HG03378 (cell line): Measurements from ENCODE around the gene SMIM7.

ENCODE experiments used
- ATAC-seq: cut with Tn5 transposase; IDR thresholded peaks from one replicate; pipeline ENCODE4 v1.9.1; 2021; ENCODE audit warnings: mild to moderate bottlenecking, moderate library complexity; ENCODE audit not compliant: unreplicated experiment

Gene SMIM7

DNA sequence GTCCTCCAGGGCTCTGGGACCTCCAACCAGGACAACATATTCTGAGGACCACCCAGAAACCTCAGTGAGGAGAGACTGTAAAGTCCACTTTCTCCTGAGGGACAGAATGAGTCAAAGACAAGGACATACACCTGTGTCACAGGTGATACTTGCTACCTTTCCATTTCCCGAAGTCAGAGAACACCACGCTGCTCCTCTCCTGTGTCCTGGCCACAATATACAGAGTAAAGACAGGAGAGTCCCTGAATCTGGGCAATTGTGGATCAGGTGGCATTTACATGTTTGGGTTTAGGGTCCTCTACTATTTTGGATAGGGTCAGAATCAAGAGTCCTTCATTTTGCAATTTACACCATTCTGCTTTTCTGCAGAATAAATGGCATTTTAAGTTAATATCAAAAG, 36.9 kb downstream of the SMIM7 start:
- ATAC-seq, result no peak

- no peak for ATAC-seq
These were observed 38.7 kb downstream of the SMIM7 start for GRCh38 chr19:16621165-16621800.

GRCh38 chr19:16620584-16620983, 39.4 kb downstream of the SMIM7 start:
- no peak for ATAC-seq

GRCh38 chr19:16620018-16620417, 39.9 kb downstream of the SMIM7 start:
- ATAC-seq, result no peak

DNA sequence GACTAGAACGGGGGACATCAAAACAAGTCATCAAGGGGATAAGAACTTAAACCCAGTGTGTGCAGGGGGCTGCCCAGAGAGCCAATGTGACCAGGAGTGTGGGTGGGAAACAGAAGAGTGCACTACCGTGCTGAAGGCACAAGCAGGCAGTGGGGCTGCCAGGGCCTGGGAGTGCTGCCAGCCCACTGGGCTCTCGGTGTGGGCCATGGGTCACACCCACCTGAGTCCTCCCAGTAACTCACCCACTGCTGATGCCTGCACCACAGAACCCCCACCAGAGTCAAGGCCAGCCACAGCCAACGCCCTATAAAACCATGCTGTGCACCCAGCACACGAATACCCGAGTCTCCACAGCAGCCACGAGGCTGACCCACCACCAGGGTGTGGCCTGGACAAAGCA, 40.5 kb downstream of the SMIM7 start:
- ATAC-seq, result no peak

- no peak for ATAC-seq
These were observed 41.7 kb downstream of the SMIM7 start for GRCh38 chr19:16618248-16618647.

DNA sequence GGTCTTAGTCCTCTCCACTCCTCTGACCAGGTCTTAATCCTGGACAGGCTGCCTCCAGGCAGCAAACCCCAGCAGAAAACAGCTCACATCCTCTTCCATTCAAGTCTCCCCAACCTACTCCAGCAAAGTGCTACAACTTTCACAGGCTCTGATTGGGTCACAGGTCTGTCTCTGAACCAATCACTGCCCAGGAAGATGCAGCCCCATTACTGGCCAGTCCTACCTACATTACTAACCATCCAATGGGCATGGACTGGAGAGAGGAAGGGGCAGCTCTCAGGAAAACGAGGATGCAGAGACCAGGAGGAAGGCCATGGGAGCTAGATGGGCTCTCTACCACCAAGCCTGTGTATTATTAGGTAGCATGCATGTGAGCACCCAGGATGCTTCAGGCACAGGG, 44.1 kb downstream of the SMIM7 start:
- no peak for ATAC-seq

- no peak for ATAC-seq
These were observed 45.0 kb downstream of the SMIM7 start for GRCh38 chr19:16614941-16615340.

GRCh38 chr19:16613841-16614240, 46.1 kb downstream of the SMIM7 start:
- no peak for ATAC-seq

DNA sequence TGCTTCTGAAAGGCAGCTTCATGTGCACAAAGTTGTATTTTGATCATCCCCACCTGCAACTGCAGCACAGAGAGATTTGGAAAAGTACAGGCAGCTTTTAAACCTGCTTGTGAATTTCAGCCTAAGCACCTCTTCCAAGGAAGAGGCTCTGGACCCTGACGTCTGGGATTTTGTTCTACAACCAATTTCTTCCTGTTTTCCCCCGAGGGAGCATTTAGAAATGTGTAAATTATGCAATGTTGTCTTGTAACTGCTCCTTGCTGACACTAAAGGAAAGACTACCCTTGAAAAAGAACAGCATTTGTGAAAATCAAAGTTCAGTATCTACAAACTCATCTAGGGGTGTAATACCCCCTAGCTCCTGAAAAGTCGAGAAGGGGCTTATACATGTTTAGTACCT, 47.3 kb downstream of the SMIM7 start:
- ATAC-seq, result no peak

- ATAC-seq, result no peak
These were observed 48.8 kb downstream of the SMIM7 start for GRCh38 chr19:16611121-16611520.

DNA sequence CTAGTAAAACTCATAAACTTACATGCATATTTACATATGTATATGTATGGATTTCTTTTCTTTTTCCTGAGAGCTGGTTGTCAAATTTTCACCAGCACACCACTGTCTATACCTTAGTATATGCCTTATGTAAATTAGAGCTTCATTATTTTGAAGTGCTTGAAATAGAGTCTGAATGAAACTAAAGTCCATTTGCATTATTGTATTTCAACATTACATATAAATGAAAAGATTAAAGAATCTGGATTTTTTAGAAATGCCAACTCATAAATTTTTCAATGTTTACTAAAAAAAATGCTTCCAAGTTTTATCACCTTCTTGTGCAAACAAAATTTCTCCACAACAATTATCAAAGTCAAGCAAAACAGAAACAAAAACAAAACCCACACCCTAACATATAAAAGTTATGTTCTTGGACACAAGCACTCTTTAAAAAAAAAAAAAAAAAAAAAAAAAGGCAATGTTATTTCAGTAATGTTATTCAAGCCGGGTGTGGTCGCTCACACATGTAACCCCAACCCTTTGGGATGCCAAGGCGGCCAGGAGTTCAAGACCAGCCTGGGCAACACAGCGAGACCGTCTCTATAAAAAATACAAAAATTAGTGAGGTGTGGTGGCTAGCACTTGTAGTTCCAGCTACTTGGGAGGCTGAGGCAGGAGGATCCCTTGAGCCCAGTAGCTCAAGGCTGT, 50.3 kb downstream of the SMIM7 start:
- ATAC-seq, result no peak

DNA sequence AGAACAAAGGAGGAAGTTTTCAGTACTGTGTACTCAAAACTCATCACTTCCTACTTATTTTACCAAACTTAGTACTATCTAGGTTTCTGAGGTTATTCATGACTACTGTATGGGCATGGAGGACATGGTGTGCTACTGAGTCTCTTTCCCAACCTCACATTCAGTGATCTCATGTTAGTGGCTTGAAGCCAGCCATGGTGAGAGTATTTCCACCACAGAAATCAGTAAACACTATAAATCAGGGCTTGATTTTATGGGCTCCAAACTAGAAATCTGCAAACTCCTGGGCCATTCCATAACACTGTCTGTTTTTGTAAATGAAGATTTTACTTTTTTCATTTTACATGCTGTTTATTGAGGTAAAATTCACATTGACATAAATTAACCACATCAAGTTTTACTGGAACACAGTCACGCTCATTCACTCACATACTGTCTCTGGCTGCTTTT, 51.6 kb downstream of the SMIM7 start:
- no peak for ATAC-seq

- no peak for ATAC-seq
These were observed 52.1 kb downstream of the SMIM7 start for GRCh38 chr19:16607819-16608218.

- ATAC-seq, result no peak
These were observed 54.4 kb downstream of the SMIM7 start for GRCh38 chr19:16605553-16605994.

DNA sequence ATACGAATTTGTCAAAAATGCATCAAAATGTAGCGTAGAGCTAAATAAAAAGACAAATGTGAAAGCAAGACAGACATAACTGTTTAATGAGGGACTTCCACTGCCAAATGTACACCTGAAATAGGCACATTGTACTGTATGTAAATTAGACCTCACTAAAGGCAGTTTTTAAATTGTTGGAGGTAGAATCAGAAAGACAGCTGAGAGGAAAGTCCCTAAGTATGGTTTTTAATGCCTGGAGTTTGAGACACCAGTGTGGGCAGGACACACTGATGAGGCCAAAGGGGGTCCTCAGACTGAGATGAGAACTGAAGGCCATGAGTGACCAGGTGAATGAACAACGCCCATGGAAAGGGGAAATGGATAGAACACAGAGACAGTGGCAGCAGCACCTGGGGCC, 54.8 kb downstream of the SMIM7 start:
- no peak for ATAC-seq

DNA sequence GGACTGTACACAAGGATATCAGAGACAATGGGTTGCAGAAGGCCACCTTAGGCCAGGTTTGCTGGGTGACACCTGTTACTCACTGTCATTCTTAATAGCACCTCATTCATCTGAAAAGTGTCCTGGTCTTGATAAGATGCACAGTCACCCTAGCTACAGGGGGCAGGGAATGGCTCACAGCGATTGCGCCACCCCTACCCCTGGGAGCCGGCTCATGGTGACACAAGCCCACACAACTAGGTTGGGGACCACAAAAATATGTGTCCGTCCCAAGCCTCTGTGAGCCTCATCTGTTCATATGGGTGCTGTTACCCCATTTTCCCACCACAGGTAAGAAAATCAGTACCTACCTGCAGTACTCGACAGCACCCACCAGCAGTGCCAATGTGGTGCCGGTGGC, 55.3 kb downstream of the SMIM7 start:
- ATAC-seq, result no peak

DNA sequence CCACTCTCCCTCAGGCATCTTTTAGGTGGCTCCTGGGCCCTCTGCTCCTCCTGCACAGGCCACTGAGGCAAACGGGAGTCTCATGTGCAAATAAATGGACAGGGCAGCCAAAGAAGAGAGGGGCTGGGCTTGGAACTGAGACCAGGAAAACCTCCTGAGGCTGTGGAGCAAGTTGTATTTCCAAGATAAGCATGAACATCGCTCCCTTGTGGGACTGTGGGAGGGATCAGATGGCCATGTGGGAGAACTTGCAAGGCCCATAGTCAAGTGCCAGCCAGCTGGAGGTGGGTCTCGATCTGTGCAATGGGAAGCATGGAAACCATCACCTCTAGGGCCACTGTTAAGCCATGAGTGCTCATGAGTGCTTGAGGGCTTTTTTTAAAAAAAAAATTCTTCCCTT, 56.9 kb downstream of the SMIM7 start:
- no peak for ATAC-seq

- no peak for ATAC-seq
These were observed 58.4 kb downstream of the SMIM7 start for GRCh38 chr19:16601378-16602052.

DNA sequence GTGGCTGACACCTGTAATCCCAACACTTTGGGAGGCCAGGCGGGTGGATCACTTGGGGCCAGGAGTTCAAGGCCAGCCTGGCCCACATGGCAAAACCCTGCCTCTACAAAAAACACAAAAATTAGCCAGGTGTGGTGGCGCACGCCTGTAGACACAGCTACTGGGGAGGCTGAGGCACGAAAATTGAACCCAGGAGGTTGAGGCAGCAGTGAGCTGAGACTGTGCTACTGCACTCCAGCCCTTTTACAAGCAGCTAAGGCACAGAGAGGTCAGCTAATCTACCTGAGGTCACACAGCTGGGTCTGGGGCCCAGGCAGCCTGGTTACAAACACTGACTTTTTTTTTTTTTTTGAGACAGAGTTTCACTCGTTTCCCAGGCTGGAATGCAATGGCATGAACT, 59.1 kb downstream of the SMIM7 start:
- ATAC-seq, result no peak

DNA sequence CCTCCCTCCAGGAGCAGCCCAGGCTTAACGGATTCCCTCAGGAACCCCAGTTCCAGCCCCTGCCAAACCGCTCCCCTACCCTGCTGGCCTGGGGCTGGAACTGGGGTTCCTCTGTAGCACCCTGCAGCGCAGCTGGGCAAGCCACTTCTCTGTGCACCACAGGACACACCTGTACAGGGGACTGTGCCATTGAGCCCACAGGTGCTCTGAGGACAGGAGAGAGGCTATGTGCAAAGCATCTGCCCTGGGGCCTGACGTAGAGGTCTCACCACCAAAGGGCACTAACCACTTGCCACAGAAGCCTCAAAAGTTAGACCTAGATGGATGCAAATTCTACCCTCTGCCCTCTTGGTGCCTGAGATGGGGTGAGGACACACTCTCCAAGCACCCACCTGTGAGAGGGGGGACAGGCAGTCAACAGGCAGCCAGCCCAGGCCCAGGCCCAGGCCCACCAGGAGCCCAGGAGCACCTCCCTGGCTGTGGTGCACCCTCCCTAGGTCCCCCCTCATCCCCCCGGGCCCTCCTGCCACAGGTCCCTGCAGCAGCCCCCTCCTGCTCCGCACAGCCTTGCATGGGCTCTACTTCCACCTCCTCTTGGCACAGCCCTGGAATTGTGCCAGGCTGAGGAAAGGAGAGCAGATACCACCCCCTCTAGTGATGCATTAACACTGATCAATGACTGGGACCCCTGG, 60.1 kb downstream of the SMIM7 start:
- no peak for ATAC-seq

DNA sequence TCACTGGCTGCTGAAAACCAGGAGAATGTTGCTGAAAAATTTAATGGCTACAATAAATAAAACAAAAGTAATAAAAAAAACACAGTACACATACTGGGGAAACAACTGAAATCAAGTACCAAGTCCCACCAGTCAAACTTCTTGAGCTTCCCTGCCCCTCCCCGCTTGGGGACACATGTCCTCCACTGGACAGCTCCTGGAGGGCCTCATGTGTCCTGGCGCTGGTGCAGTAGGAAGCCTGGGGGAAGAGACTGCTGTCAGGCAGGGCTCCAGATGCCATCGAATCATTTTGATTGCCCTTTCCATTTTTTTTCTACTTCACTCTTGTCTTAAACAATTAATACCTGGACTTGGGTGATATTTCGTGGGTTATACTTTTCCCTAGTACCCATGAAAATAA, 61.1 kb downstream of the SMIM7 start:
- ATAC-seq, result no peak
